ENCODE results near the gene LRRC8E.

GRCh38 chr19:7944177-7944761 lies 56.0 kb downstream of the LRRC8E start:
- no peak for TF ChIP-seq GATA3 (IDR thresholded peaks at IDR 0.05; ENCODE audit: low read depth, low read length)
- no peak for TF ChIP-seq GATA2 (IDR thresholded peaks at IDR 0.05; ENCODE audit: low read depth, low read length)
